GM23248 (cell line): ENCODE data around the gene CRTAC1. TPM values are rescaled to one million over a fixed set of nuclear protein-coding genes. Genes with fewer than 3 reads are reported as not detected.

Source experiments
- DNase-seq: peaks from one replicate; pipeline ENCODE4 v3.0.0-alpha.2; 2015
- H2AFZ ChIP-seq: fragments of 200-600 bp; sonication (generic); 2 replicates; pipeline ENCODE4 v1.6.1; 2016; ENCODE audit warnings: antibody characterized with exemption
- H3F3A ChIP-seq: fragments of 200-600 bp; sonication (generic); 2 replicates; pipeline ENCODE4 v1.6.1; 2016; ENCODE audit warnings: mild to moderate bottlenecking, antibody characterized with exemption, mixed run types; ENCODE audit not compliant: insufficient read depth
- H3K27ac ChIP-seq: fragments of 200-600 bp; sonication (generic); 2 replicates; pipeline ENCODE4 v1.5.1; 2016; ENCODE audit warnings: mild to moderate bottlenecking
- H3K27me3 ChIP-seq: fragments of 200-600 bp; sonication (generic); replicated peaks from 2 replicates; pipeline ENCODE4 v1.6.1; 2016; ENCODE audit warnings: mild to moderate bottlenecking; ENCODE audit not compliant: insufficient read depth
- H3K36me3 ChIP-seq: fragments of 200-600 bp; sonication (generic); 2 replicates; pipeline ENCODE4 v1.6.1; 2016; ENCODE audit warnings: low read depth, mild to moderate bottlenecking
- H3K4me1 ChIP-seq: fragments of 200-600 bp; sonication (generic); 2 replicates; pipeline ENCODE4 v1.6.1; 2016; ENCODE audit warnings: mild to moderate bottlenecking; ENCODE audit not compliant: insufficient read depth
- H3K4me2 ChIP-seq: fragments of 200-600 bp; sonication (generic); one replicate; pipeline ENCODE4 v1.6.1; 2016; ENCODE audit warnings: mild to moderate bottlenecking; ENCODE audit not compliant: unreplicated experiment
- H3K4me3 ChIP-seq: fragments of 200-600 bp; sonication (generic); 2 replicates; pipeline ENCODE4 v1.5.1; 2016; ENCODE audit warnings: mild to moderate bottlenecking
- H3K79me2 ChIP-seq: fragments of 200-600 bp; sonication (generic); 2 replicates; pipeline ENCODE4 v1.6.1; 2016; ENCODE audit warnings: mild to moderate bottlenecking; ENCODE audit not compliant: insufficient read depth
- H3K9ac ChIP-seq: fragments of 200-600 bp; sonication (generic); 2 replicates; pipeline ENCODE4 v1.6.1; 2016; ENCODE audit warnings: mild to moderate bottlenecking
- H3K9me2 ChIP-seq: fragments of 200-600 bp; sonication (generic); 2 replicates; pipeline ENCODE4 v1.6.1; 2016; ENCODE audit warnings: mixed run types, mild to moderate bottlenecking, moderate library complexity; ENCODE audit not compliant: insufficient read depth
- H3K9me3 ChIP-seq: fragments of 200-600 bp; sonication (generic); one replicate; pipeline ENCODE4 v1.6.1; 2017; ENCODE audit warnings: low read depth
- H4K20me1 ChIP-seq: fragments of 200-600 bp; sonication (generic); 2 replicates; pipeline ENCODE4 v1.6.0; 2016; ENCODE audit not compliant: insufficient read depth
- EZH2 ChIP-seq: fragments of 200-600 bp; sonication (generic); IDR thresholded peaks from 2 replicates; pipeline ENCODE4 v1.6.1; 2018; ENCODE audit warnings: antibody characterized with exemption, mild to moderate bottlenecking; ENCODE audit not compliant: insufficient read depth, poor library complexity, severe bottlenecking
- EZH2phosphoT487 ChIP-seq: fragments of 200-600 bp; sonication (generic); IDR thresholded peaks from 2 replicates; pipeline ENCODE4 v1.6.1; 2018; ENCODE audit warnings: antibody characterized with exemption, moderate library complexity, mild to moderate bottlenecking, low read depth; ENCODE audit not compliant: insufficient read depth
- WGBS, 2 experiments: methylation state at CpG; one replicate each; pipeline ENCODE4 v1.1.6; 2015 to 2017; ENCODE audit warnings: low lambda C conversion rate in 2 of 2, low coverage in 1 of 2; ENCODE audit errors: missing lambda C conversion rate in 2 of 2; 5-methylcytosine and 5-hydroxymethylcytosine counted together
- in situ Hi-C: fragments of 300-500 bp; cut with MboI; formaldehyde crosslinking; loops from 2 replicates; pipeline ENCODE4 v1.15.0; 2020
- polyA plus RNA-seq: library from polyadenylated mRNA; unstranded; fragments of >200 nt; fragmentation: Nextera tagmentation; extraction: Ambion mirVana; gene quantifications from 2 replicates; pipeline ENCODE4 v1.2.1, GENCODE V29; 2016
- total RNA-seq: library from RNA; depleted of rRNA; stranded (reverse); fragments of >200 nt; shearing (Covaris generic); gene quantifications from 2 replicates; pipeline ENCODE4 v1.2.3, GENCODE V29; 2014

CRTAC1 gene
- total and polyA plus RNA-seq, 2 experiments from 2014 or later = not detected

DNA sequence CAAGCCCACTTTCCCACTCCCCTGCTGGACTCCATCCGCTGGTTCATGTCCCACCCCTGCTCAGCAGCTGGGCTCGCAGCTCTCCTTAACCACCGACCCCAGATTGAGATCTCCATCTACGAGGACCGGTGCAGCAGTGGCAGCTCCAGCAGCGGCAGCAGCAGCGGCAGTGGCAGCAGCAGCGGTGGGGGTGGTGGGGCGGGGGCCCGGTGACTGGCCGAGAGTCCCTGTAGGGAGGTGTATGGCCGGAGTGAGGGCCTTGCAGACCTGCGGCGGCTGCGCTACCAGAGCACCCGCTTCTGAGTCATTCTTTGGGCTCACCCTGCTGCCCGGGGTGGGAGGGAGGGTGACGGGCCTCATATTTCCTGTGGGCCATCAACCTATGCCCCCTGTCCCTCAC lies 164.9 kb downstream of the CRTAC1 start:
- Histone ChIP-seq H3K4me1 (peaks cover 6% of the 10 kb centered on the region; the same call in 1 of the 2 replicates), H3K4me2 (no peak overlapping the region), H3K27me3 (peaks cover 31% of the 10 kb centered on the region), H3K9me3 (no peaks in the 10 kb centered on the region), H3K79me2 (no peaks in the 10 kb centered on the region), H3K27ac (no peak overlapping the region), H3F3A (no peaks in the 10 kb centered on the region), H3K36me3 (no peaks in the 10 kb centered on the region), H3K9ac (no peak overlapping the region), H3K9me2 (no peaks in the 10 kb centered on the region), H4K20me1 (no peaks in the 10 kb centered on the region), H3K4me3 (no peak overlapping the region), H2AFZ (no peak overlapping the region)
- in situ Hi-C loops = no loop called here
- TF ChIP-seq EZH2phosphoT487 (no peak), EZH2 (no peak)
- DNase-seq = no peak
- WGBS, 2 experiments = 67 to 68% methylated on average over 7 to 14 of the region's 18 CpGs

DNA sequence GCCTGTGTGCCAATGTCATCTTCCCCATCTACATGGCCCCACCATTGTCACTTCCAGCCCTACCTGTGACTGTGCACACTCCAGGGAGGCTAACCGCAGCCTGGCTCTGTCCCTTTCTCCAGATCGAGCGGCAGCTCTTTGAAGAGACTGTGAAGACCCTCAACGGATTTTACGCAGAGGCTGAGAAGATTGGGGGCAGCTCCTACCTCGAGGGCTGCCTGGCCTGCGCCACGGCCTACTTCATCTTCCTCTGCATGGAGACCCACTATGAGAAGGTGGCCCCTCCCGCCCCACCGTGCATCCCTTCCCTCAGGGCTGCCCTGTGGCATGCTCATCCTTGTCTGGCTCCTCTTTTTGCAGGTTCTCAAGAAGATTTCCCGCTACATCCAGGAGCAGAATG lies 166.6 kb downstream of the CRTAC1 start:
- in situ Hi-C loops = loop anchor here (5.0 kb wide), 1 partner anchor 72 kb away; no protein-coding TSS in a partner anchor
- H3K4me2 ChIP-seq = no peak overlapping the region
- no peaks in the 10 kb centered on the region for H4K20me1 ChIP-seq
- DNase-seq = no peak
- 66 to 70% methylated on average over 11 of the region's 11 CpGs for WGBS, 2 experiments
- no peaks in the 10 kb centered on the region for H3K79me2 ChIP-seq
- H2AFZ ChIP-seq = no peak overlapping the region
- H3K9me2 ChIP-seq = no peaks in the 10 kb centered on the region
- H3K9ac ChIP-seq = no peak overlapping the region
- no peak for TF ChIP-seq EZH2phosphoT487
- no peak for TF ChIP-seq EZH2
- H3K4me3 ChIP-seq = no peak overlapping the region
- H3K27me3 ChIP-seq = peaks cover 33% of the 10 kb centered on the region; the same call in 1 of the 2 replicates
- no peaks in the 10 kb centered on the region for H3F3A ChIP-seq
- H3K27ac ChIP-seq = no peak overlapping the region
- H3K36me3 ChIP-seq = no peaks in the 10 kb centered on the region
- H3K4me1 ChIP-seq = peaks cover 1% of the 10 kb centered on the region; the same call in 1 of the 2 replicates
- no peaks in the 10 kb centered on the region for H3K9me3 ChIP-seq

DNA sequence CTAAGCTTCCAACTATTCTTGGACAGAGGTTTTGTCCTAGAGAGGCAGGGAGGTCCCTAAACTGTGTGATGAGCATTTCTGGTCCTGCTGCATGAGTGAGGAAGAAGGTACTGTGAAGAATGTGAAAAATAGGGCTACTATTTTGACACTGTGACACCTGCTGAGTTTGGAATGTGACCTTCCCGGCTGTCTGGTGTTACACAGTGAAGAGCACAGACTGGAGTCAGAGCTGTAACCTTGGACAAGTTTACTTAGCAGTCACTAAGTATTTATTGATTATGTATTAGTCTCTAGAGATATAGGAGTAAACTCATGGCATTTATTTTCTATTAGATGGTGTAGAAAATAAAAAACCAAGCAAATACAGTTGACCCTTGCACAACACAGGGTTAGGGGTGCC lies 168.5 kb downstream of the CRTAC1 start:
- no peak for DNase-seq
- Histone ChIP-seq H3K27ac (no peak overlapping the region), H3K9me3 (no peaks in the 10 kb centered on the region), H3K79me2 (no peaks in the 10 kb centered on the region), H3K9me2 (no peaks in the 10 kb centered on the region), H3K9ac (no peak overlapping the region), H3K27me3 (peaks cover 33% of the 10 kb centered on the region; the same call in 1 of the 2 replicates), H3F3A (no peaks in the 10 kb centered on the region), H3K4me2 (no peak overlapping the region), H3K4me3 (no peak overlapping the region), H2AFZ (no peak overlapping the region), H4K20me1 (no peaks in the 10 kb centered on the region), H3K4me1 (no peaks in the 10 kb centered on the region), H3K36me3 (no peaks in the 10 kb centered on the region)
- in situ Hi-C loops = loop anchor here (5.0 kb wide), 1 partner anchor 70 kb away; no protein-coding TSS in a partner anchor
- TF ChIP-seq EZH2 (no peak), EZH2phosphoT487 (no peak)
- WGBS, 2 experiments = 0 to 7% methylated on average over 1 of the region's 1 CpG

DNA sequence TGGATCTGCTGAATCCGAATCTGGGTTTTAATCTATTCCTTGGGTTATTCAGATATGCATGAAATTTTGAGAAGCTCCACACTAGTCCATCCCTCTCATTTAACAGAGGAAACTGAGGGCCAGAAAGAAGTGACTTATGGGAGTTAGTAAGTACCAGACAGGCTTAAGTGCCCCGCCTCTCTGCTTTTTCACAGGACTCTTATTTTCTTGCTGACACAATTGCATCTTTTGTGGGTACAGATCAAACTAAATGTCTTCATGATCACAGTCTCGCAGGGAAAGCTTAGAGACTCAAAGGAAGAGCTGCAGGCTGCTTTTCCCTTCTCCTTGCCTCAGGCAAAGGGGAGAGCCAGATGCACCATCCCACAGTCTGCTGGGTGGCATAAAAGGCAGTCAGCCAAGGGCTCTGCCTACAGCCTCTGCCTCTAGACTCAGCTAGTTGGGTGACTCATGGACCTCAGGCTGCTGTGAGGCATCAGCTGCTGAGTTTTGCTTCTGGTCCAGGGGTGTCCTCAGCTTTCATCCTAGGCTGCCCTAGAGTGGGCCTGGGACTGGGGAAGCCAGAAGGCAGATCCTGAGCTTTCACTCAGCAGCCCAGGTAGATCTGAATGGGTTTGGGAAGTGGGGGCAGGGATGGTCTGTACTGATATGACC lies 169.2 kb downstream of the CRTAC1 start:
- Histone ChIP-seq H2AFZ (no peak overlapping the region), H3K4me2 (no peak overlapping the region), H3K4me1 (no peaks in the 10 kb centered on the region), H3K9me3 (no peaks in the 10 kb centered on the region), H3F3A (no peaks in the 10 kb centered on the region), H3K79me2 (no peaks in the 10 kb centered on the region), H3K36me3 (no peaks in the 10 kb centered on the region), H3K27ac (no peak overlapping the region), H3K9me2 (no peaks in the 10 kb centered on the region), H4K20me1 (no peaks in the 10 kb centered on the region), H3K9ac (no peak overlapping the region), H3K4me3 (no peak overlapping the region), H3K27me3 (peaks cover 33% of the 10 kb centered on the region; the same call in 1 of the 2 replicates)
- in situ Hi-C loops = loop anchor here (5.0 kb wide), 1 partner anchor 69 kb away; no protein-coding TSS in a partner anchor
- no peak for TF ChIP-seq EZH2
- no peak for TF ChIP-seq EZH2phosphoT487
- DNase-seq = peak; percentile 95
- WGBS, 2 experiments = 35 to 46% methylated on average over 3 of the region's 3 CpGs
